H9 (cell line): ENCODE results near the gene ZBTB16. TPM values are rescaled to one million over a fixed set of nuclear protein-coding genes. Genes with fewer than 3 reads are reported as not detected.

Source experiments
- DNase-seq: peaks from one replicate; pipeline ENCODE4 v3.0.0-alpha.2; 2017
- H2AFZ ChIP-seq: one replicate; pipeline ENCODE4 v1.6.1; 2013; ENCODE audit warnings: mild to moderate bottlenecking, low read length, control low read depth, moderate library complexity
- H2AK5ac ChIP-seq: 2 replicates; pipeline ENCODE4 v1.6.1; 2013; ENCODE audit warnings: low read length, control low read depth, mixed read lengths; ENCODE audit not compliant: insufficient read length
- H2BK120ac ChIP-seq: one replicate; pipeline ENCODE4 v1.6.1; 2013; ENCODE audit warnings: low read depth, mild to moderate bottlenecking, low read length, control low read depth, inconsistent platforms; ENCODE audit not compliant: poor library complexity, severe bottlenecking
- H2BK12ac ChIP-seq: 2 replicates; pipeline ENCODE4 v1.6.1; 2013; ENCODE audit warnings: low read length, control low read depth, mixed read lengths, low read depth; ENCODE audit not compliant: insufficient read length
- H2BK15ac ChIP-seq: 2 replicates; pipeline ENCODE4 v1.6.1; 2013; ENCODE audit warnings: low read depth, low read length, control low read depth
- H2BK20ac ChIP-seq: one replicate; pipeline ENCODE4 v1.6.1; 2013; ENCODE audit warnings: low read depth, mild to moderate bottlenecking, low read length, control low read depth, inconsistent platforms; ENCODE audit not compliant: poor library complexity, severe bottlenecking
- H2BK5ac ChIP-seq: 2 replicates; pipeline ENCODE4 v1.6.1; 2013; ENCODE audit warnings: low read length, control low read depth, mixed read lengths; ENCODE audit not compliant: insufficient read length
- H3K14ac ChIP-seq: 2 replicates; pipeline ENCODE4 v1.6.1; 2013; ENCODE audit warnings: low read length, control low read depth; ENCODE audit not compliant: insufficient read depth
- H3K18ac ChIP-seq: 2 replicates; pipeline ENCODE4 v1.6.1; 2013; ENCODE audit warnings: low read depth, mild to moderate bottlenecking, mixed read lengths, low read length, control low read depth; ENCODE audit not compliant: insufficient read length
- H3K23ac ChIP-seq: 2 replicates; pipeline ENCODE4 v1.6.1; 2013; ENCODE audit warnings: low read length, control low read depth, mixed read lengths, low read depth; ENCODE audit not compliant: insufficient read length
- H3K23me2 ChIP-seq: 2 replicates; pipeline ENCODE4 v1.6.1; 2013; ENCODE audit warnings: low read depth, mild to moderate bottlenecking, mixed read lengths, low read length, control low read depth; ENCODE audit not compliant: insufficient read length, poor library complexity, severe bottlenecking
- H3K27ac ChIP-seq: 2 replicates; pipeline ENCODE4 v1.5.1; 2013; ENCODE audit warnings: low read length, control low read depth, mixed read lengths, low read depth; ENCODE audit not compliant: insufficient read length
- H3K27me3 ChIP-seq: 2 replicates; pipeline ENCODE4 v1.6.1; 2013; ENCODE audit warnings: low read length, control low read depth, inconsistent platforms; ENCODE audit not compliant: insufficient read depth
- H3K4ac ChIP-seq: 2 replicates; pipeline ENCODE4 v1.6.1; 2013; ENCODE audit warnings: low read depth, mild to moderate bottlenecking, control low read depth, inconsistent platforms, low read length, moderate library complexity
- H3K4me1 ChIP-seq: 2 replicates; pipeline ENCODE4 v1.6.1; 2013; ENCODE audit warnings: low read length, control low read depth, inconsistent platforms; ENCODE audit not compliant: insufficient read depth
- H3K4me2 ChIP-seq: 2 replicates; pipeline ENCODE4 v1.6.1; 2013; ENCODE audit warnings: low read length, control low read depth, mixed read lengths; ENCODE audit not compliant: insufficient read length, insufficient read depth
- H3K56ac ChIP-seq: 2 replicates; pipeline ENCODE4 v1.6.1; 2013; ENCODE audit warnings: low read depth, mild to moderate bottlenecking, mixed read lengths, low read length, control low read depth; ENCODE audit not compliant: insufficient read length
- H3K79me1 ChIP-seq: 2 replicates; pipeline ENCODE4 v1.6.1; 2013; ENCODE audit warnings: low read depth, mild to moderate bottlenecking, moderate library complexity, low read length, control low read depth, inconsistent platforms; ENCODE audit not compliant: insufficient read depth, poor library complexity, severe bottlenecking
- H3K79me2 ChIP-seq: 2 replicates; pipeline ENCODE4 v1.6.1; 2013; ENCODE audit warnings: low read length, control low read depth, inconsistent platforms; ENCODE audit not compliant: insufficient read depth
- H3K9ac ChIP-seq: 2 replicates; pipeline ENCODE4 v1.6.1; 2013; ENCODE audit warnings: low read length, control low read depth, mixed read lengths; ENCODE audit not compliant: insufficient read length; ENCODE audit errors: extremely low read depth
- H3K9me3 ChIP-seq: one replicate; pipeline ENCODE4 v1.6.1; 2013; ENCODE audit warnings: low read depth, low read length, inconsistent platforms; ENCODE audit not compliant: control insufficient read depth
- H3T11ph ChIP-seq: one replicate; pipeline ENCODE4 v1.6.1; 2013; ENCODE audit warnings: mild to moderate bottlenecking, low read length, control low read depth, inconsistent platforms
- H4K20me1 ChIP-seq: one replicate; pipeline ENCODE4 v1.6.1; 2013; ENCODE audit not compliant: control insufficient read depth, insufficient read length, insufficient read depth
- H4K5ac ChIP-seq: 2 replicates; pipeline ENCODE4 v1.6.1; 2013; ENCODE audit warnings: low read depth, mild to moderate bottlenecking, mixed read lengths, low read length, control low read depth; ENCODE audit not compliant: insufficient read length
- H4K8ac ChIP-seq: replicated peaks from 2 replicates; pipeline ENCODE4 v1.6.1; 2013; ENCODE audit warnings: low read length, control low read depth, mixed read lengths, low read depth; ENCODE audit not compliant: insufficient read length
- H4K91ac ChIP-seq: 2 replicates; pipeline ENCODE4 v1.6.1; 2013; ENCODE audit warnings: low read depth, mild to moderate bottlenecking, moderate library complexity, mixed read lengths, low read length, control low read depth; ENCODE audit not compliant: insufficient read length
- H3K27ac Mint-ChIP-seq, 3 experiments: 2 replicates in 2 of 3; 3 replicates in 1 of 3; pipeline ENCODE4 v1.8.0; 2020 to 2021; ENCODE audit warnings: mixed read lengths in 3 of 3, mild to moderate bottlenecking in 1 of 3, moderate library complexity in 1 of 3
- H3K27me3 Mint-ChIP-seq: 2 replicates; pipeline ENCODE4 v1.8.0; 2021; ENCODE audit warnings: low read depth, mild to moderate bottlenecking, moderate library complexity, mixed read lengths
- H3K36me3 Mint-ChIP-seq, 3 experiments: 2 replicates in 2 of 3; 3 replicates in 1 of 3; pipeline ENCODE4 v1.8.0; 2020 to 2021; ENCODE audit warnings: low read depth in 3 of 3, mixed read lengths in 3 of 3; ENCODE audit not compliant: insufficient read depth in 1 of 3
- H3K4me1 Mint-ChIP-seq, 2 experiments: 2 replicates each; pipeline ENCODE4 v1.8.0; 2020; ENCODE audit warnings: mixed read lengths in 2 of 2
- H3K4me3 Mint-ChIP-seq, 2 experiments: 2 replicates in 1 of 2; 3 replicates in 1 of 2; pipeline ENCODE4 v1.8.0; 2020 to 2021; ENCODE audit warnings: mild to moderate bottlenecking in 2 of 2, mixed read lengths in 2 of 2, moderate library complexity in 1 of 2
- H3K9me3 Mint-ChIP-seq, 2 experiments: 2 replicates in 1 of 2; 3 replicates in 1 of 2; pipeline ENCODE4 v1.8.0; 2020; ENCODE audit warnings: mild to moderate bottlenecking in 2 of 2, mixed read lengths in 2 of 2, moderate library complexity in 1 of 2
- WGBS: extraction: QIAGEN DNeasy Blood & Tissue Kit; methylation state at CpG from one replicate; pipeline ENCODE4 v1.1.7; 2013; ENCODE audit warnings: missing lambda C conversion rate, low lambda C conversion rate, mixed read lengths; ENCODE audit not compliant: insufficient read length; ENCODE audit errors: extremely low coverage; 5-methylcytosine and 5-hydroxymethylcytosine counted together
- total RNA-seq: library from RNA; stranded (reverse); gene quantifications from 2 replicates; pipeline ENCODE4 v1.2.1, GENCODE V29; 2021
- TF ChIP-seq, protein P1 (sequence below): fragments of 200-600 bp; sonication (generic); conservative IDR thresholded peaks from 3 replicates; pipeline ENCODE4 v1.8.0; 2021; ENCODE audit warnings: antibody characterized with exemption, mild to moderate bottlenecking

Gene ZBTB16
- total RNA-seq, 1 experiment from 2014 or later = not detected

GRCh38 chr11:114190630-114191029 lies 131.1 kb downstream of the ZBTB16 start:
- Histone ChIP-seq H3K56ac (no peak overlapping the region), H4K5ac (no peak overlapping the region), H2BK15ac (no peak overlapping the region), H3K4ac (no peak overlapping the region), H4K91ac (no peak overlapping the region), H2AK5ac (no peak overlapping the region), H2BK5ac (no peak overlapping the region), H3K14ac (no peak overlapping the region), H2BK12ac (no peak overlapping the region), H3K23me2 (no peaks in the 10 kb centered on the region), H2BK120ac (no peak overlapping the region), H3K4me1 (peaks cover 5% of the 10 kb centered on the region), H3K9me3 (no peaks in the 10 kb centered on the region), H3K9ac (no peak overlapping the region), H3K18ac (no peak overlapping the region), H3K79me2 (no peaks in the 10 kb centered on the region), H3K23ac (no peak overlapping the region), H3K27me3 (no peaks in the 10 kb centered on the region), H3K4me2 (no peak overlapping the region), H4K8ac (no peak overlapping the region), H3K27ac (no peak overlapping the region), H3T11ph (no peak overlapping the region), H4K20me1 (no peaks in the 10 kb centered on the region), H2BK20ac (no peak overlapping the region), H2AFZ (no peak overlapping the region), H3K79me1 (no peaks in the 10 kb centered on the region)
- no peak overlapping the region for H3K27ac Mint-ChIP-seq
- TF ChIP-seq, protein P1, sequence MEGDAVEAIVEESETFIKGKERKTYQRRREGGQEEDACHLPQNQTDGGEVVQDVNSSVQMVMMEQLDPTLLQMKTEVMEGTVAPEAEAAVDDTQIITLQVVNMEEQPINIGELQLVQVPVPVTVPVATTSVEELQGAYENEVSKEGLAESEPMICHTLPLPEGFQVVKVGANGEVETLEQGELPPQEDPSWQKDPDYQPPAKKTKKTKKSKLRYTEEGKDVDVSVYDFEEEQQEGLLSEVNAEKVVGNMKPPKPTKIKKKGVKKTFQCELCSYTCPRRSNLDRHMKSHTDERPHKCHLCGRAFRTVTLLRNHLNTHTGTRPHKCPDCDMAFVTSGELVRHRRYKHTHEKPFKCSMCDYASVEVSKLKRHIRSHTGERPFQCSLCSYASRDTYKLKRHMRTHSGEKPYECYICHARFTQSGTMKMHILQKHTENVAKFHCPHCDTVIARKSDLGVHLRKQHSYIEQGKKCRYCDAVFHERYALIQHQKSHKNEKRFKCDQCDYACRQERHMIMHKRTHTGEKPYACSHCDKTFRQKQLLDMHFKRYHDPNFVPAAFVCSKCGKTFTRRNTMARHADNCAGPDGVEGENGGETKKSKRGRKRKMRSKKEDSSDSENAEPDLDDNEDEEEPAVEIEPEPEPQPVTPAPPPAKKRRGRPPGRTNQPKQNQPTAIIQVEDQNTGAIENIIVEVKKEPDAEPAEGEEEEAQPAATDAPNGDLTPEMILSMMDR = no peak
- H3K4me1 Mint-ChIP-seq = peaks cover 14 to 15% of the 10 kb centered on the region in 2 experiments
- no CpG with 5 or more reads among the region's 4 CpGs for WGBS
- H3K4me3 Mint-ChIP-seq = no peak overlapping the region
- peaks cover 9 to 13% of the 10 kb centered on the region in 2 experiments for H3K9me3 Mint-ChIP-seq
- peaks cover 22% of the 10 kb centered on the region for H3K27me3 Mint-ChIP-seq
- H3K36me3 Mint-ChIP-seq = 0 out of 7 replicates have a peak, but pooled peaks cover 0 to 3% (median 0%) of the 10 kb centered on the region in 3 experiments
- DNase-seq = no peak
